K562 (cell line): ENCODE results near the gene TMPRSS11B. TPM values are rescaled to one million over a fixed set of nuclear protein-coding genes. Genes with fewer than 3 reads are reported as not detected.

Source experiments
- DDX20 ChIP-seq: fragments of 450-650 bp; IDR thresholded peaks from 2 replicates; pipeline ENCODE4 v1.6.1; 2016; ENCODE audit warnings: missing genetic modification characterization, low read depth, mild to moderate bottlenecking, missing compliant biosample characterization, moderate library complexity
- EGR1 ChIP-seq: fragments of 450-650 bp; conservative IDR thresholded peaks from 2 replicates; pipeline ENCODE4 v1.6.1; 2017; ENCODE audit warnings: mild to moderate bottlenecking
- ETV1 ChIP-seq: fragments of 450-650 bp; conservative IDR thresholded peaks from 2 replicates; pipeline ENCODE4 v1.6.1; 2016; ENCODE audit warnings: missing genetic modification characterization, control low read depth, low read depth, missing compliant biosample characterization
- FOXP4 ChIP-seq: sonication (generic); formaldehyde crosslinking; IDR thresholded peaks from 2 replicates; pipeline ENCODE4 v1.8.0; 2022; ENCODE audit warnings: mild to moderate bottlenecking, missing genetic modification reagents, borderline replicate concordance
- HIVEP1 ChIP-seq: fragments of 250-450 bp; sonication (Bioruptor Pico); IDR thresholded peaks from 2 replicates; pipeline ENCODE4 v1.4.0; 2020; ENCODE audit warnings: mild to moderate bottlenecking
- HMG20B ChIP-seq: fragments of 250-450 bp; sonication (Bioruptor Pico); IDR thresholded peaks from 2 replicates; pipeline ENCODE4 v1.5.0; 2021; ENCODE audit warnings: mild to moderate bottlenecking
- MAZ ChIP-seq, 2 experiments: fragments of 450-650 bp in 1 of 2; sonication (generic) in 1 of 2; formaldehyde crosslinking; IDR thresholded peaks in 1 of 2; conservative IDR thresholded peaks in 1 of 2; 2 replicates each; pipeline versions ENCODE4 v1.4.0 to v1.5.0; 2020; ENCODE audit warnings: mild to moderate bottlenecking in 1 of 2, missing genetic modification reagents in 1 of 2
- MYNN ChIP-seq, 2 experiments: sonication (generic); formaldehyde crosslinking in 1 of 2; IDR thresholded peaks; 2 replicates each; pipeline versions ENCODE4 v1.5.0 to v1.6.1; 2016 to 2020; ENCODE audit warnings: antibody characterized with exemption in 1 of 2, missing genetic modification reagents in 1 of 2
- NFIC ChIP-seq: fragments of 450-650 bp; IDR thresholded peaks from 2 replicates; pipeline ENCODE4 v1.6.1; 2017; ENCODE audit warnings: mild to moderate bottlenecking, inconsistent platforms
- NR2C1 ChIP-seq, 2 experiments: fragments of 450-650 bp; IDR thresholded peaks; 2 replicates each; pipeline ENCODE4 v1.6.1; 2017; ENCODE audit warnings: mild to moderate bottlenecking in 2 of 2, antibody characterized with exemption in 1 of 2, inconsistent platforms in 1 of 2, missing compliant biosample characterization in 1 of 2, missing genetic modification characterization in 1 of 2
- NR4A1 ChIP-seq, 2 experiments: fragments of 250-450 bp in 1 of 2; fragments of 450-650 bp in 1 of 2; sonication (Bioruptor Pico) in 1 of 2; IDR thresholded peaks; 2 replicates each; pipeline versions ENCODE4 v1.4.0 to v1.6.1; 2016 to 2020; ENCODE audit warnings: mild to moderate bottlenecking in 2 of 2, missing compliant biosample characterization in 1 of 2, missing genetic modification characterization in 1 of 2, moderate library complexity in 1 of 2
- PHTF2 ChIP-seq: fragments of 250-450 bp; sonication (Bioruptor Pico); IDR thresholded peaks from 2 replicates; pipeline ENCODE4 v1.5.0; 2021; ENCODE audit warnings: mild to moderate bottlenecking
- PTTG1 ChIP-seq: fragments of 450-650 bp; IDR thresholded peaks from 2 replicates; pipeline ENCODE4 v1.6.1; 2016; ENCODE audit warnings: low read depth, mild to moderate bottlenecking, missing genetic modification characterization, missing compliant biosample characterization
- SAFB ChIP-seq: fragments of 200-400 bp; formaldehyde crosslinking; IDR thresholded peaks from 2 replicates; pipeline ENCODE4 v1.6.1; 2017; ENCODE audit warnings: low read depth, low read length, borderline replicate concordance
- SMAD4 ChIP-seq: fragments of 250-450 bp; sonication (Bioruptor Pico); conservative IDR thresholded peaks from 2 replicates; pipeline ENCODE4 v1.8.0; 2021; ENCODE audit warnings: inconsistent platforms, mild to moderate bottlenecking, moderate library complexity
- ZNF121 ChIP-seq: sonication (generic); formaldehyde crosslinking; conservative IDR thresholded peaks from 2 replicates; pipeline ENCODE4 v1.8.0; 2022; ENCODE audit warnings: missing genetic modification reagents
- ZNF395 ChIP-seq: fragments of 200-800 bp; sonication (Bioruptor generic); IDR thresholded peaks from 2 replicates; pipeline ENCODE4 v1.6.1; 2017; ENCODE audit warnings: missing genetic modification characterization, missing compliant biosample characterization
- ZNF592 ChIP-seq: fragments of 450-650 bp; IDR thresholded peaks from 2 replicates; pipeline ENCODE4 v1.6.1; 2017; ENCODE audit warnings: antibody characterized with exemption, mild to moderate bottlenecking
- ZZZ3 ChIP-seq: fragments of 450-650 bp; IDR thresholded peaks from 2 replicates; pipeline ENCODE4 v1.6.1; 2016; ENCODE audit warnings: antibody characterized with exemption, mild to moderate bottlenecking, moderate library complexity
- polyA plus RNA-seq, 8 experiments: library from polyadenylated mRNA; depleted of rRNA in 4 of 8; stranded (reverse) in 5 of 8; unstranded in 3 of 8; fragments of >200 nt; fragmentation: Nextera tagmentation in 2 of 8; fragmentation: Illumina TruSeq in 1 of 8; extraction: Ambion mirVana in 2 of 8; extraction: Trizol in 1 of 8; gene quantifications; 2 replicates each; pipeline versions ENCODE4 v1.2.1 to v1.2.3, GENCODE V29; 2011 to 2014; ENCODE audit warnings: inconsistent platforms in 1 of 8, missing spikeins in 1 of 8
- total RNA-seq, 7 experiments: library from RNA; depleted of rRNA in 6 of 7; stranded (reverse); fragments of >200 nt in 6 of 7; fragmentation: Illumina TruSeq in 2 of 7; extraction: Trizol in 2 of 7; gene quantifications; 2 replicates each; pipeline versions ENCODE4 v1.2.1 to v1.2.3, GENCODE V29; 2011 to 2021; ENCODE audit warnings: low replicate concordance in 1 of 7

Gene TMPRSS11B
- total and polyA plus RNA-seq, 9 of the 15 experiments (the other 6 are each of a cell fraction or from before 2014, with no cell fraction given): 0.03 to 0.07 TPM; not detected in 7

- 0 out of 2 replicates have a peak, but pooled peaks have one; percentile 19 for TF ChIP-seq ZNF592
- TF ChIP-seq ZNF121 (CRISPR knock-in tag): no peak
- TF ChIP-seq NFIC: no peak
- TF ChIP-seq ZZZ3: no peak
- 0 out of 4 replicates have a peak, but pooled peaks of 1 of the 2 experiments have one; percentile 29 for TF ChIP-seq MAZ (CRISPR knock-in tag; conservative IDR thresholded peaks at IDR 0.05 in 1 of 2, IDR thresholded peaks at IDR 0.05 in 1 of 2)
- no peak for TF ChIP-seq HMG20B (CRISPR knock-in tag)
- peak; percentile 64; the same call in 1 of the 2 replicates for TF ChIP-seq ZNF395 (CRISPR knock-in tag)
- TF ChIP-seq PTTG1 (tag): peak; percentile 63; the same call in 1 of the 2 replicates
- no peak for TF ChIP-seq MYNN (IDR thresholded peaks at IDR 0.05)
- no peak for TF ChIP-seq MYNN (CRISPR knock-in tag; IDR thresholded peaks at IDR 0.05)
- peak; percentile 68 for TF ChIP-seq SMAD4 (CRISPR knock-in tag)
- no peak for TF ChIP-seq SAFB
- TF ChIP-seq FOXP4 (CRISPR knock-in tag): no peak
- TF ChIP-seq NR2C1 (IDR thresholded peaks at IDR 0.05): no peak
- peak; percentile 67 for TF ChIP-seq NR2C1 (tag; IDR thresholded peaks at IDR 0.05)
- no peak for TF ChIP-seq NR4A1 (CRISPR knock-in tag; IDR thresholded peaks at IDR 0.05)
- no peak for TF ChIP-seq NR4A1 (tag; IDR thresholded peaks at IDR 0.05)
- TF ChIP-seq PHTF2 (CRISPR knock-in tag): no peak
- TF ChIP-seq EGR1: peak; percentile 70
- TF ChIP-seq ETV1 (tag): peak; percentile 29; the same call in 1 of the 2 replicates
- peak; percentile 33; the same call in 1 of the 2 replicates for TF ChIP-seq HIVEP1 (CRISPR knock-in tag)
- TF ChIP-seq DDX20 (tag): peak; percentile 69; the same call in 1 of the 2 replicates
These were observed 19.5 kb upstream of the TMPRSS11B start (continued) for GRCh38 chr4:68264875-68265565.
